ENCODE results near the gene EBF3.

GRCh38 chr10:130012129-130012528 is 48.1 kb upstream of the EBF3 start:
- TF ChIP-seq POLR2A (IDR thresholded peaks at IDR 0.05) (no peak), POLR2AphosphoS5 (IDR thresholded peaks at IDR 0.05) (no peak)
